Ovary (tissue), 9 donors: ENCODE data around the gene IFI27L2. TPM values are rescaled to one million over a fixed set of nuclear protein-coding genes. Genes with fewer than 3 reads are reported as not detected.

Experiments used
- DNase-seq, 5 donors: peaks; one replicate each; pipeline ENCODE4 v3.0.0-alpha.2; 2019 to 2020
- H3K27ac ChIP-seq, 2 donors: fragments of 200-600 bp; one replicate each; pipeline versions ENCODE4 v1.5.1 to v1.8.0; 2019 to 2022
- H3K27me3 ChIP-seq: fragments of 200-600 bp; one replicate; pipeline ENCODE4 v1.8.0; 2022
- H3K36me3 ChIP-seq: fragments of 200-600 bp; sonication (generic); one replicate; pipeline ENCODE4 v1.5.1; 2019
- H3K4me1 ChIP-seq: one replicate; pipeline ENCODE4 v1.8.1; 2013; ENCODE audit warnings: mild to moderate bottlenecking, moderate library complexity; ENCODE audit not compliant: insufficient read depth
- H3K4me3 ChIP-seq: fragments of 200-600 bp; sonication (generic); one replicate; pipeline ENCODE4 v1.5.1; 2017
- H3K9me3 ChIP-seq, 2 donors: fragments of 200-600 bp in 1 of 2; sonication (generic) in 1 of 2; one replicate each; pipeline versions ENCODE4 v1.5.1 to v1.8.1; 2013 to 2019; ENCODE audit warnings: mild to moderate bottlenecking in 1 of 2, moderate library complexity in 1 of 2
- CTCF ChIP-seq, 3 donors: fragments of 450-650 bp in 2 of 3; fragments of 200-600 bp in 1 of 3; IDR thresholded peaks; one replicate each; pipeline versions ENCODE4 v1.5.1 to v1.8.0; 2016 to 2022; ENCODE audit warnings: antibody characterized with exemption in 3 of 3, mild to moderate bottlenecking in 1 of 3
- EP300 ChIP-seq: sonication (generic); formaldehyde crosslinking; IDR thresholded peaks from one replicate; pipeline ENCODE4 v1.6.1; 2017; ENCODE audit warnings: antibody characterized with exemption
- POLR2A ChIP-seq: fragments of 450-650 bp; IDR thresholded peaks from one replicate; pipeline ENCODE4 v1.6.1; 2017; ENCODE audit warnings: antibody characterized with exemption, mild to moderate bottlenecking, moderate library complexity
- WGBS, 3 donors: extraction: QIAGEN DNeasy Blood & Tissue Kit in 1 of 3; methylation state at CpG; one replicate each; pipeline versions ENCODE4 v1.1.5 to v1.1.7; 2013 to 2017; 5-methylcytosine and 5-hydroxymethylcytosine counted together
- intact Hi-C, 4 donors: fragments of 100-400 bp; cut with DNase I; formaldehyde crosslinking; loops; one replicate each; pipeline versions ENCODE4 v1.11.0 to v1.15.1; 2022 to 2023
- polyA plus RNA-seq, 2 donors: library from polyadenylated mRNA; stranded (reverse); fragments of 200-250 nt in 1 of 2; fragments of 350-450 nt in 1 of 2; fragmentation: Illumina TruSeq in 1 of 2; extraction: RNeasy Lipid Tissue Mini Kit (QIAGEN cat#74804) in 1 of 2; gene quantifications; one replicate each; pipeline ENCODE4 v1.2.3, GENCODE V29; 2013 to 2014
- total RNA-seq, 7 donors: library from RNA; depleted of rRNA in 2 of 7; stranded (reverse); fragments of >200 nt in 2 of 7; fragmentation: NEBNext Ultra II Directional in 3 of 7; extraction: Animal tissue kit (Norgen Biotek cat#: 25700) in 3 of 7; gene quantifications; one replicate each; pipeline versions ENCODE4 v1.1.0 to v1.2.4, GENCODE V29; 2016 to 2023
- donor health status: DM: no; HTN: no; CAD: no; lungs with moderate emphysema.
- donor health status: DM: no; HTN: no; CAD: no.
- donor health status: Bipolar disorder and iron deficiency.
- donor health status: DM: yes; HTN: yes; CAD: no.
- donor health status: DM: no; HTN: no; CAD: no.
- donor health status: DM: yes; HTN: yes; CAD: no.

Gene IFI27L2
- total and polyA plus RNA-seq, 9 donors: 37.8 to 145 (median 88.5) TPM

- H3K27me3 ChIP-seq: no peaks in the 10 kb centered on the region
- no peaks in the 10 kb centered on the region for H3K36me3 ChIP-seq
- WGBS, 3 donors: 27 to 33% (median 27%) methylated on average over 7 of the region's 7 CpGs
- H3K4me1 ChIP-seq: no peaks in the 10 kb centered on the region
- no peak overlapping the region for H3K27ac ChIP-seq
- TF ChIP-seq CTCF (IDR thresholded peaks at IDR 0.05) (no peak), POLR2A (no peak), EP300 (no peak)
- intact Hi-C loops: no loop called here
- DNase-seq: peak in 2 of 5 donors; percentile 37 to 66
- no peaks in the 10 kb centered on the region for H3K9me3 ChIP-seq
- no peak overlapping the region for H3K4me3 ChIP-seq
These were observed 25.8 kb downstream of the IFI27L2 start for GRCh38 chr14:94103554-94104150.

GRCh38 chr14:94102768-94103482, 26.5 kb downstream of the IFI27L2 start:
- TF ChIP-seq POLR2A: no peak
- Histone ChIP-seq H3K9me3 (no peaks in the 10 kb centered on the region), H3K36me3 (no peaks in the 10 kb centered on the region), H3K27ac (no peak overlapping the region), H3K4me1 (no peaks in the 10 kb centered on the region), H3K27me3 (no peaks in the 10 kb centered on the region), H3K4me3 (no peak overlapping the region)
- intact Hi-C loops: no loop called here
- 77 to 82% (median 82%) methylated on average over 8 of the region's 8 CpGs for WGBS, 3 donors
- DNase-seq: no peak

- no peaks in the 10 kb centered on the region for H3K9me3 ChIP-seq
- intact Hi-C loops: no loop called here
- H3K4me1 ChIP-seq: no peaks in the 10 kb centered on the region
- no peak overlapping the region for H3K4me3 ChIP-seq
- H3K27me3 ChIP-seq: no peaks in the 10 kb centered on the region
- no peak for DNase-seq
- no peak for TF ChIP-seq POLR2A
- no peak for TF ChIP-seq EP300
- no peak for TF ChIP-seq CTCF (IDR thresholded peaks at IDR 0.05)
- H3K27ac ChIP-seq: no peak overlapping the region
- 91 to 95% (median 92%) methylated on average over 10 of the region's 10 CpGs for WGBS, 3 donors
- no peaks in the 10 kb centered on the region for H3K36me3 ChIP-seq
These were observed 27.7 kb downstream of the IFI27L2 start for GRCh38 chr14:94101748-94102147.

- WGBS, 3 donors: 60 to 86% (median 78%) methylated on average over 4 of the region's 4 CpGs
- no peaks in the 10 kb centered on the region for H3K27me3 ChIP-seq
- no peak overlapping the region for H3K27ac ChIP-seq
- H3K36me3 ChIP-seq: no peaks in the 10 kb centered on the region
- DNase-seq: no peak
- no peak overlapping the region for H3K4me3 ChIP-seq
- H3K9me3 ChIP-seq: no peaks in the 10 kb centered on the region
- TF ChIP-seq CTCF (IDR thresholded peaks at IDR 0.05) (no peak), EP300 (no peak), POLR2A (no peak)
- no peaks in the 10 kb centered on the region for H3K4me1 ChIP-seq
- intact Hi-C loops: no loop called here
These were observed 28.6 kb downstream of the IFI27L2 start for GRCh38 chr14:94100847-94101246.

GRCh38 chr14:94099006-94099405, 30.4 kb downstream of the IFI27L2 start:
- 80 to 95% (median 94%) methylated on average over 6 of the region's 6 CpGs for WGBS, 3 donors
- H3K27ac ChIP-seq: no peak overlapping the region
- no peak overlapping the region for H3K4me3 ChIP-seq
- H3K36me3 ChIP-seq: no peaks in the 10 kb centered on the region
- intact Hi-C loops: no loop called here
- no peak for DNase-seq
- no peaks in the 10 kb centered on the region for H3K4me1 ChIP-seq
- no peak for TF ChIP-seq EP300
- no peak for TF ChIP-seq CTCF (IDR thresholded peaks at IDR 0.05)
- no peak for TF ChIP-seq POLR2A
- H3K27me3 ChIP-seq: no peaks in the 10 kb centered on the region
- no peaks in the 10 kb centered on the region for H3K9me3 ChIP-seq
